Measurements from ENCODE around the gene C14orf119. TPM values are rescaled to one million over a fixed set of nuclear protein-coding genes. Genes with fewer than 3 reads are reported as not detected.

The C14orf119 gene
- total RNA-seq, 1 experiment from 2014 or later, result 81.3 TPM

GRCh38 chr14:23124337-23124954 is 29.1 kb downstream of the C14orf119 start:
- ATAC-seq (no peak), DNase-seq (ENCODE audit: low spot score) (no peak)
- no peaks in the 10 kb centered on the region for H3K27me3 Mint-ChIP-seq (ENCODE audit: low read depth)
- TF ChIP-seq MXD4 (CRISPR knock-in tag; IDR thresholded peaks at IDR 0.05; ENCODE audit: borderline replicate concordance), result no peak
- TF ChIP-seq ZNF121 (CRISPR knock-in tag; IDR thresholded peaks at IDR 0.05), result peak; percentile 82; the same call in 1 of the 2 replicates
- TF ChIP-seq GTF2I (CRISPR knock-in tag; conservative IDR thresholded peaks at IDR 0.05), result no peak
- peak; percentile 21; the same call in 1 of the 2 replicates for TF ChIP-seq TEAD1 (CRISPR knock-in tag; IDR thresholded peaks at IDR 0.05)
- 0 out of 2 replicates have a peak overlapping the region, but pooled peaks have one; percentile 40 for H3K27ac Mint-ChIP-seq
- H3K4me3 Mint-ChIP-seq, result no peak overlapping the region
- CTCF ChIA-PET, result interaction anchor here (0.9 to 8.4 kb wide), 7 partner anchors 12 to 197 kb away, joined by 3 to 372 read pairs (median 3); partner anchors contain the start of genes PABPN1 and SLC7A8
- POLR2A ChIA-PET, result interaction anchor here (1.2 kb wide), 1 partner anchor 57 kb away, joined by 3 read pairs; no protein-coding TSS in a partner anchor
- no peaks in the 10 kb centered on the region for H3K9me3 Mint-ChIP-seq
- H3K36me3 Mint-ChIP-seq, result peaks cover 18% of the 10 kb centered on the region
- peaks cover 62% of the 10 kb centered on the region for H3K4me1 Mint-ChIP-seq

DNA sequence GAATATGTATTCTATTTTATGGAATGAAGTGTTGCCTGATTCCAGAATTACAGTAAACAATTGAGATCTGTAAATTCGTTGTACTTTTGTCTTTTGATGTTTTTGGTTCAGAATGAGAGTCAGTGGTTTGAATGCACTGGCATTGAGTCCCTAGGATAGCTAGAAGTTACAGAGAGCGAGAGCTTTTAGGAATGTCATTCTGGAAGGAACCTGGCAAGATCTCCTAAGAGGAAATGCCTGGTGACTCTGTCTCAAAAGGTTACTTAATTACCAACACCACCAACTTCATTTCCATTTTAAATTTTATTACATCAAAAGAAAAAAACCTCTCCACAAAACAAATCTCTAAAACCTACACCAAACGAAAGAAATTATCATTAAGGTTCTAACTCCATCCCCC is 29.7 kb downstream of the C14orf119 start:
- H3K36me3 Mint-ChIP-seq, result peaks cover 24% of the 10 kb centered on the region
- H3K4me3 Mint-ChIP-seq, result no peak overlapping the region
- peak overlapping the region; percentile 85 for H3K27ac Mint-ChIP-seq
- no peaks in the 10 kb centered on the region for H3K9me3 Mint-ChIP-seq
- POLR2A ChIA-PET, result interaction anchor here (1.2 kb wide), 1 partner anchor 57 kb away, joined by 3 read pairs; no protein-coding TSS in a partner anchor
- ATAC-seq (no peak), DNase-seq (ENCODE audit: low spot score) (no peak)
- H3K4me1 Mint-ChIP-seq, result peaks cover 57% of the 10 kb centered on the region
- TF ChIP-seq TEAD1 (CRISPR knock-in tag; IDR thresholded peaks at IDR 0.05) (0 out of 2 replicates have a peak, but pooled peaks have one; percentile 11), ZMAT4 (CRISPR knock-in tag; IDR thresholded peaks at IDR 0.05) (no peak)
- CTCF ChIA-PET, result interaction anchor here (1.1 to 8.4 kb wide), 5 partner anchors 12 to 196 kb away, joined by 3 to 372 read pairs (median 3); partner anchors contain the start of genes PABPN1 and SLC7A8
- no peaks in the 10 kb centered on the region for H3K27me3 Mint-ChIP-seq (ENCODE audit: low read depth)

- Mint-ChIP-seq H3K27me3 (ENCODE audit: low read depth) (no peaks in the 10 kb centered on the region), H3K36me3 (peaks cover 34% of the 10 kb centered on the region), H3K4me3 (no peak overlapping the region), H3K27ac (peak overlapping the region; percentile 43), H3K9me3 (no peaks in the 10 kb centered on the region), H3K4me1 (peaks cover 47% of the 10 kb centered on the region)
- TF ChIP-seq USF1 (CRISPR knock-in tag; IDR thresholded peaks at IDR 0.05), result no peak
- no peak for TF ChIP-seq GABPB1 (CRISPR knock-in tag; IDR thresholded peaks at IDR 0.05)
- TF ChIP-seq FOXK1 (CRISPR knock-in tag; IDR thresholded peaks at IDR 0.05), result no peak
- no peak for TF ChIP-seq ZNF671 (CRISPR knock-in tag; IDR thresholded peaks at IDR 0.05)
- no peak for TF ChIP-seq NR1H2 (CRISPR knock-in tag; IDR thresholded peaks at IDR 0.05)
- TF ChIP-seq, protein P1, sequence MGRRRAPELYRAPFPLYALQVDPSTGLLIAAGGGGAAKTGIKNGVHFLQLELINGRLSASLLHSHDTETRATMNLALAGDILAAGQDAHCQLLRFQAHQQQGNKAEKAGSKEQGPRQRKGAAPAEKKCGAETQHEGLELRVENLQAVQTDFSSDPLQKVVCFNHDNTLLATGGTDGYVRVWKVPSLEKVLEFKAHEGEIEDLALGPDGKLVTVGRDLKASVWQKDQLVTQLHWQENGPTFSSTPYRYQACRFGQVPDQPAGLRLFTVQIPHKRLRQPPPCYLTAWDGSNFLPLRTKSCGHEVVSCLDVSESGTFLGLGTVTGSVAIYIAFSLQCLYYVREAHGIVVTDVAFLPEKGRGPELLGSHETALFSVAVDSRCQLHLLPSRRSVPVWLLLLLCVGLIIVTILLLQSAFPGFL (CRISPR knock-in tag; IDR thresholded peaks at IDR 0.05; ENCODE audit: borderline replicate concordance), result no peak
- no peak for TF ChIP-seq ELF4 (CRISPR knock-in tag; IDR thresholded peaks at IDR 0.05; ENCODE audit: low read depth)
- TF ChIP-seq IRF2 (CRISPR knock-in tag; IDR thresholded peaks at IDR 0.05; ENCODE audit: borderline replicate concordance, low read depth), result no peak
- DNase-seq (ENCODE audit: low spot score), result peak; percentile 38
- CTCF ChIA-PET, result interaction anchor here (0.6 to 1.8 kb wide), 8 partner anchors 19 to 200 kb away, joined by 3 to 10 read pairs (median 4); partner anchors contain the start of genes ACIN1 and C14orf119
- ATAC-seq, result peak; percentile 63
- POLR2A ChIA-PET, result interaction anchor here (0.9 kb wide), 1 partner anchor 31 kb away, joined by 3 read pairs; the partner anchor contains the start of gene ACIN1
Measured at GRCh38 chr14:23125933-23126524, 30.7 kb downstream of the C14orf119 start.

DNA sequence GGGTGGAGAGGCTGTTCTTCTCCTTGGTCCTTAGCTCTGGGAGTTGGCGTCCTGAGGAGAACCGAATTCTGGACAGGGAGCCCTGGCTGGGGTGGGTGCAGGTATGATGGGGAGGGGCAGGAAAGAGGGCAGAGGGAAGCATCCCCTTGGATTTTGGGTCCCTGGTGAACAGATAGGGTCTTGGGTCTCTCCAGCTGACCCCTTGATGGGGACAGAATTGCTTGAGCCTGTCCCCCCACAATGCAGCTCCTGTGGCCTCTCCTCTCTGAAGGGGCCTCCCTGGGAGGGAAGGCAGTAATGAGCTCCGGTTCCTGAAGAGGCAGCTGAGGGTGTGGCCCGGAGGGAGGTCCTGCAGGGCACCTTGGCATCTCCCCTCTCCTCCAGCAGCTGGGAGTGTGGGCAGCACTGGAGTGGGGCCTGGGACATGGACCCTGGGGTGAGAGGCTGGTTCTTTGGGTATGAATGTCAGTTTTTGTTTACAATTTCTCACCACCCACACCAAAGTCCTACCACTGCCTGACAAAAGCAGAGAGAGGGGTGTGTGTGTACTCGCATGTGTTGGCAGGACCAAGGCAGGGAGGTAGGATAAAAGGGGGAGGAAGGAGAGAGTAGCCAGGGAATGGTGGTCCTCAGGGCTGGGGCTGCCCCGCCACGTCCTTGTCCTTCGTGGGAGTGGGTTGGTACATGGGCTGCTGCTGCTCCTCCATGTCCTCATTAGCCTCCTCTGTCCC is 31.4 kb downstream of the C14orf119 start:
- ATAC-seq (no peak), DNase-seq (ENCODE audit: low spot score) (no peak)
- Mint-ChIP-seq H3K27me3 (ENCODE audit: low read depth) (no peaks in the 10 kb centered on the region), H3K9me3 (no peaks in the 10 kb centered on the region), H3K36me3 (peaks cover 39% of the 10 kb centered on the region), H3K4me3 (no peak overlapping the region), H3K27ac (no peak overlapping the region), H3K4me1 (peaks cover 40% of the 10 kb centered on the region)
- ChIA-PET CTCF (interaction anchor here (0.6 to 1.8 kb wide), 8 partner anchors 19 to 253 kb away, joined by 3 to 10 read pairs (median 4); partner anchors contain the start of genes ACIN1 and C14orf119), POLR2A (no interaction called here)
- no peak for TF ChIP-seq ATF6 (CRISPR knock-in tag; IDR thresholded peaks at IDR 0.05)
- TF ChIP-seq SOX15 (CRISPR knock-in tag; IDR thresholded peaks at IDR 0.05), result no peak
- no peak for TF ChIP-seq JAZF1 (CRISPR knock-in tag; IDR thresholded peaks at IDR 0.05)
- TF ChIP-seq, protein P2, sequence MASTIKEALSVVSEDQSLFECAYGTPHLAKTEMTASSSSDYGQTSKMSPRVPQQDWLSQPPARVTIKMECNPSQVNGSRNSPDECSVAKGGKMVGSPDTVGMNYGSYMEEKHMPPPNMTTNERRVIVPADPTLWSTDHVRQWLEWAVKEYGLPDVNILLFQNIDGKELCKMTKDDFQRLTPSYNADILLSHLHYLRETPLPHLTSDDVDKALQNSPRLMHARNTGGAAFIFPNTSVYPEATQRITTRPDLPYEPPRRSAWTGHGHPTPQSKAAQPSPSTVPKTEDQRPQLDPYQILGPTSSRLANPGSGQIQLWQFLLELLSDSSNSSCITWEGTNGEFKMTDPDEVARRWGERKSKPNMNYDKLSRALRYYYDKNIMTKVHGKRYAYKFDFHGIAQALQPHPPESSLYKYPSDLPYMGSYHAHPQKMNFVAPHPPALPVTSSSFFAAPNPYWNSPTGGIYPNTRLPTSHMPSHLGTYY (CRISPR knock-in tag; IDR thresholded peaks at IDR 0.05), result no peak
- TF ChIP-seq ZNF416 (CRISPR knock-in tag; IDR thresholded peaks at IDR 0.05), result no peak
- no peak for TF ChIP-seq NR2C2 (CRISPR knock-in tag; IDR thresholded peaks at IDR 0.05)
- no peak for TF ChIP-seq TCF7 (CRISPR knock-in tag; IDR thresholded peaks at IDR 0.05; ENCODE audit: low read depth)

Data from WTC11 (cell line).